Osteocyte (in vitro differentiated cells): Measurements from ENCODE around the gene CACTIN. TPM values are rescaled to one million over a fixed set of nuclear protein-coding genes. Genes with fewer than 3 reads are reported as not detected.

ENCODE experiments used
- DNase-seq: peaks from one replicate; pipeline ENCODE4 v3.0.0; 2021; ENCODE audit warnings: mixed read lengths; ENCODE audit not compliant: unreplicated experiment; ENCODE audit errors: extremely low spot score
- H3K27ac Mint-ChIP-seq: one replicate; pipeline ENCODE4 v1.8.0; 2021; ENCODE audit warnings: mild to moderate bottlenecking, mixed read lengths; ENCODE audit not compliant: unreplicated experiment
- H3K27me3 Mint-ChIP-seq: one replicate; pipeline ENCODE4 v1.8.0; 2021; ENCODE audit warnings: mixed read lengths; ENCODE audit not compliant: unreplicated experiment
- H3K36me3 Mint-ChIP-seq: one replicate; pipeline ENCODE4 v1.8.0; 2021; ENCODE audit warnings: mixed read lengths; ENCODE audit not compliant: unreplicated experiment
- H3K4me1 Mint-ChIP-seq: one replicate; pipeline ENCODE4 v1.8.0; 2021; ENCODE audit warnings: mixed read lengths; ENCODE audit not compliant: unreplicated experiment
- H3K4me3 Mint-ChIP-seq: one replicate; pipeline ENCODE4 v1.8.0; 2021; ENCODE audit warnings: mild to moderate bottlenecking, moderate library complexity, mixed read lengths; ENCODE audit not compliant: unreplicated experiment
- H3K9me3 Mint-ChIP-seq: one replicate; pipeline ENCODE4 v1.8.0; 2021; ENCODE audit warnings: mixed read lengths; ENCODE audit not compliant: unreplicated experiment
- total RNA-seq: library from RNA; stranded (reverse); gene quantifications from 2 replicates; pipeline ENCODE4 v1.2.1, GENCODE V29; 2021
- TF ChIP-seq, protein P1 (sequence below): fragments of 200-600 bp; sonication (generic); IDR thresholded peaks from 2 replicates; pipeline ENCODE4 v1.5.0; 2021; ENCODE audit warnings: antibody characterized with exemption, mild to moderate bottlenecking, moderate library complexity

Gene CACTIN
- total RNA-seq, 1 donor from 2014 or later, result 24.7 TPM

DNA sequence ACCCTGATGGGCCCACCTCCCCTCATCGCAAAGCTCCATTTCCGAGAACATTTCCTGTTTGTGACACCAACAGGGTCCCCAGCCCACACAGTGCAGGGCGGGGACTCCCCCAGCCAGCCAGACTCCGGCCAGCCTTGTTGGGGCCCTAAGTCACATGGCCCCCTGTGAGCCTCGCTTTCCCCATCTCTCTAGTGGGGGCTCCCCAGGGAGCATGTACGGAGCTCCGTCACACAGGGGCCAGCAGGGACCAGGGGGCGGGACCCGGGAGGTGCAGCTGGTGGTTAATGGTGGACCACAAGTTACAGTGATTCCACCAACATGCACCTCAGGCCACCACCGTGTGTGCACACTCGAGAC, 21.6 kb downstream of the CACTIN start:
- no peak for DNase-seq
- no peak overlapping the region for H3K4me3 Mint-ChIP-seq
- no peaks in the 10 kb centered on the region for H3K27me3 Mint-ChIP-seq
- TF ChIP-seq, protein P1, sequence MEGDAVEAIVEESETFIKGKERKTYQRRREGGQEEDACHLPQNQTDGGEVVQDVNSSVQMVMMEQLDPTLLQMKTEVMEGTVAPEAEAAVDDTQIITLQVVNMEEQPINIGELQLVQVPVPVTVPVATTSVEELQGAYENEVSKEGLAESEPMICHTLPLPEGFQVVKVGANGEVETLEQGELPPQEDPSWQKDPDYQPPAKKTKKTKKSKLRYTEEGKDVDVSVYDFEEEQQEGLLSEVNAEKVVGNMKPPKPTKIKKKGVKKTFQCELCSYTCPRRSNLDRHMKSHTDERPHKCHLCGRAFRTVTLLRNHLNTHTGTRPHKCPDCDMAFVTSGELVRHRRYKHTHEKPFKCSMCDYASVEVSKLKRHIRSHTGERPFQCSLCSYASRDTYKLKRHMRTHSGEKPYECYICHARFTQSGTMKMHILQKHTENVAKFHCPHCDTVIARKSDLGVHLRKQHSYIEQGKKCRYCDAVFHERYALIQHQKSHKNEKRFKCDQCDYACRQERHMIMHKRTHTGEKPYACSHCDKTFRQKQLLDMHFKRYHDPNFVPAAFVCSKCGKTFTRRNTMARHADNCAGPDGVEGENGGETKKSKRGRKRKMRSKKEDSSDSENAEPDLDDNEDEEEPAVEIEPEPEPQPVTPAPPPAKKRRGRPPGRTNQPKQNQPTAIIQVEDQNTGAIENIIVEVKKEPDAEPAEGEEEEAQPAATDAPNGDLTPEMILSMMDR, result no peak
- no peaks in the 10 kb centered on the region for H3K9me3 Mint-ChIP-seq
- peaks cover 27% of the 10 kb centered on the region for H3K4me1 Mint-ChIP-seq
- H3K27ac Mint-ChIP-seq, result no peak overlapping the region
- no peaks in the 10 kb centered on the region for H3K36me3 Mint-ChIP-seq

DNA sequence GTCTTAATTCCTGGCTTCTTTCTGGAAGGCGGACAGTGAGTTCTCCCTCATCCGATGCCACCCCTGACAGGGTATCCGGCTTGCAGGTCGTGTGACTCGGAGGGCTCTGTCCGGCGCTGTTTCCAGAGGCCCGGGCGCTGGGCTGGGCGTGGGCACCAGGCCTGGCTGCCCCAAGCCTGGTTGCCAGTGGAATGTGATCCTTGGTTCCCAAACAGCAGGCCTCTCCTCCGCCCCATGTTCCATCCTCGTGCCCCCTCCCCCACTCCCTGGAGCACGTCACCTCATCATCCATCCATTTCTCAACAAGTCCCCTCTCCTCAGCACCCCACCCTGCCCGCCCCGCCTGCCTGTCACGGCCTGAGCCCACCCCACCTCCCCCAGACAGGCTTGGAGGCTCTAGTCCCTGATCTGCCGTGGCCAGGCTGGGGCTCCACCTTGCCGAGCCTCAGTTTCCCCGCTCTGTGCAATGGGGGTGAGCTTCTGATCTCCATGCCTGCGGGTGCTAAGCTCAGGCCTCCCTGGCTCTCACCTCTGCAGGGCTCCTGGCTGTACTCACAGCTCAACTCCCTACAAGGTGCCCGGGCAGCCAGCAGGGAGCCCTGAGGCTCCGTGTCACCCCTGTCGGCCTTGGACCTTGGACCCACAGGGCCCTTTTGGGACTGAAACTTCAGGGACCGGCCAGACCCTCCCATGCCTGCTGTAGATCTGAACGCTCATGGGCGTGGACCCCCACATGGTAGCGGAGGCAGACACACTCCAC, 22.2 kb downstream of the CACTIN start:
- H3K4me3 Mint-ChIP-seq, result no peak overlapping the region
- no peaks in the 10 kb centered on the region for H3K27me3 Mint-ChIP-seq
- H3K9me3 Mint-ChIP-seq, result no peaks in the 10 kb centered on the region
- TF ChIP-seq, protein P1, result no peak
- peaks cover 26% of the 10 kb centered on the region for H3K4me1 Mint-ChIP-seq
- no peak for DNase-seq
- no peaks in the 10 kb centered on the region for H3K36me3 Mint-ChIP-seq
- H3K27ac Mint-ChIP-seq, result no peak overlapping the region

DNA sequence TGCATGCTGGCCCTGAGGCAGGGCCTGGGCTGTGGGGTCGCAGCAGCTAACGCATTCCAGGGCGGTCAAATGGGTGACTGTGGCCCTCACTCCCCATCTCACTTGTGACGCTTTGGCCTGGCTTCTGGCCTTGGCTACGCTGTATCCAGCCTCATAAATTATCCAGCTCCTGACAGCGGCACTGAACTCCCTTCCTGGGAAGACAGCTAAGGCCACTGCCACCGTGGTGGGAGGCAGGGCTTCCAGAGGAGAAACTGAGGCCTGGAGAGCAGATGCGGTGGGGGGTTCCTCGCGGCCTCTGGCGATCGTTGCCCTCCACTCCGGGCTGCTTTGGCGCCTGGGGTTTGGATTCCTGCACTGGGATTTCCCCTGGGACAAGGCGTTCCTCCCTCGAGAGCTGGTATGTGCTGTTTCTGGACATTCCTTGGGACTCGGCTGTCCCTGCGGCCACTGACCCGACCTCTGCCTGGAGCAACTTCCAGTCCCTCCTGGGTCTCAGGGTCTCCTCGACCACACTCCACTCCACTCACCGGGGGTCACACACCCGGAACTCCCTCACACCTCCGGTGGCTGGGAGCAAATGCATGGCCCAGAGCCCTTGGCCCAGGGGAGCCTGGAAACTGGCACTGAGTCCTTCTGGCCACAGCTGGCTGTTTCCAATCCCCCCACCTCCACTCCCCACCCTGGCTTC, 23.3 kb downstream of the CACTIN start:
- TF ChIP-seq, protein P1, result no peak
- no peaks in the 10 kb centered on the region for H3K9me3 Mint-ChIP-seq
- no peak overlapping the region for H3K27ac Mint-ChIP-seq
- no peak for DNase-seq
- no peaks in the 10 kb centered on the region for H3K27me3 Mint-ChIP-seq
- peaks cover 23% of the 10 kb centered on the region for H3K4me1 Mint-ChIP-seq
- H3K36me3 Mint-ChIP-seq, result no peaks in the 10 kb centered on the region
- H3K4me3 Mint-ChIP-seq, result no peak overlapping the region

DNA sequence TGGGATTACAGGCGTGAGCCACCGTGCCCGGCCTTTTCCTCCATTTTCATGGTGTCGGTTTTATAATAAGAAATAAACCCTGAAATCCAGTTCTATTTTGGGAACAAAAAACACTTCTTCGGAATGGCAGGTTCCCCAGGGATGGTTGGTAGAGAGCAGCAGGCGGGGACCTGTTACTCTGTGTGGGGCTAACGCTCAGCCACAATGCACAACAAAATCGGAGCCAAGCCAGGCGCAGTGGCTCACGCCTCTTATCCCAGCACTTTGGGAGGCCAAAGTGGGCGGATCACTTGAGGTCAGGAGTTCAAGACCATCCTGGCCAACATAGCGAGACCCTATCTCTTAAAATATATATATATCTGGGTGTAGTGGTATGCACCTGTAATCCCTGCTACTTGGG, 25.6 kb downstream of the CACTIN start:
- TF ChIP-seq, protein P1, result no peak
- H3K9me3 Mint-ChIP-seq, result no peaks in the 10 kb centered on the region
- H3K36me3 Mint-ChIP-seq, result no peaks in the 10 kb centered on the region
- DNase-seq, result no peak
- H3K4me1 Mint-ChIP-seq, result peaks cover 11% of the 10 kb centered on the region
- no peak overlapping the region for H3K27ac Mint-ChIP-seq
- no peaks in the 10 kb centered on the region for H3K27me3 Mint-ChIP-seq
- no peak overlapping the region for H3K4me3 Mint-ChIP-seq

DNA sequence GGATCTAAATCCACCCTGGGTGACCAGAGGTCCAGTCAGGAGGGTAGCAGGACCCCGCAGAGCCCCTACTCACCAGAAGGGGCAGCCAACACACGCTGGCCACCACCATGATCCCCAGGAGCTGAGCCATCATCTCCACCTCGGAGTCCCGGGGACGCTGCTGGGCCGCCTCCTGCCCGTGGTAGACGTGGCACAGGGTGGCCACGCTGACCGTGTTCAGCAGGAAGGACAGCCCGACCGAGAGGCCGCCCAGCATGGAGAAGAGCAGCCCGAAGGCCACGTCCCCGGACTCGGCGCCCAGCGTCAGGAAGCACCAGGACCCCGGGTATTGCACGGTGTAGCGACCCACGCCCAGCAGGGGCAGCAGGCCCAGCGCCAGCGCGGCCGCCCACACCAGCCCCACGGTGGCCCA, 26.8 kb downstream of the CACTIN start:
- H3K27me3 Mint-ChIP-seq, result no peaks in the 10 kb centered on the region

More for the DNA sequence above, 26.8 kb downstream of the CACTIN start:
- no peak for DNase-seq
- TF ChIP-seq, protein P1, result peak; percentile 27
- peaks cover 11% of the 10 kb centered on the region for H3K4me1 Mint-ChIP-seq
- no peak overlapping the region for H3K27ac Mint-ChIP-seq
- no peaks in the 10 kb centered on the region for H3K36me3 Mint-ChIP-seq
- H3K4me3 Mint-ChIP-seq, result no peak overlapping the region
- H3K9me3 Mint-ChIP-seq, result no peaks in the 10 kb centered on the region
